HUES64 (cell line): Measurements from ENCODE around the gene GPRIN3.

Experiments
- H3K27ac ChIP-seq: 2 replicates; pipeline ENCODE4 v1.7.0; 2013; ENCODE audit warnings: low read depth, low read length, inconsistent platforms
- H3K27me3 ChIP-seq: 2 replicates; pipeline ENCODE4 v1.6.1; 2013; ENCODE audit warnings: mild to moderate bottlenecking, low read length; ENCODE audit not compliant: insufficient read depth
- H3K36me3 ChIP-seq: 2 replicates; pipeline ENCODE4 v1.6.1; 2013; ENCODE audit warnings: mild to moderate bottlenecking, low read length; ENCODE audit not compliant: insufficient read depth
- H3K4me1 ChIP-seq: 2 replicates; pipeline ENCODE4 v1.6.1; 2013; ENCODE audit warnings: mild to moderate bottlenecking, low read length, moderate library complexity; ENCODE audit not compliant: insufficient read depth
- H3K4me3 ChIP-seq: 2 replicates; pipeline ENCODE4 v1.5.1; 2013; ENCODE audit warnings: mild to moderate bottlenecking, low read length, moderate library complexity
- H3K9ac ChIP-seq: 2 replicates; pipeline ENCODE4 v1.6.1; 2013; ENCODE audit warnings: mild to moderate bottlenecking, low read depth, low read length
- H3K9me3 ChIP-seq: 2 replicates; pipeline ENCODE4 v1.6.1; 2013; ENCODE audit warnings: low read depth, low read length; ENCODE audit not compliant: insufficient read depth
- WGBS: fragments of 150-250, 120-280 bp; methylation state at CpG from one replicate; pipeline ENCODE4 v1.1.7; 2013; ENCODE audit warnings: missing lambda C conversion rate; 5-methylcytosine and 5-hydroxymethylcytosine counted together

GPRIN3 gene

DNA sequence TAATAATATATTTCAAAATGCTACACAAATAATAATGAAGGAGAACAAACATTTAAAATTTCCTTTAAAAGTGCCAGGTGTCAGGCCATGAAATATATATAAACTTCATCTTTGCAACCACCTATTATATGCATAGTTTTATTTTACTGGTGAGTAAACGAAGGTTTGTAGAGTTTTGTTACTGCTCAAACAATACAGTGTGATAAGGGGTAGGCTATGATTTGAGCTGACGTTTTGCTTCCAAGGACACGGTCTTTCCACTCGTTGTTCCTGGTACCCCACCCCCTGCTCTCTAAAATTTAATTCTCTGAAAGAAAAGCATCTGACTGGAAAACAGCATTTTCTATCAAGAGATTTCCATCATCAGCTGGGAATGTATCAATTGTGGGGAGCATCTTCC lies 27.2 kb upstream of the GPRIN3 start:
- 76% methylated on average over 4 of the region's 4 CpGs for WGBS
- Histone ChIP-seq H3K36me3 (no peaks in the 10 kb centered on the region), H3K9me3 (no peaks in the 10 kb centered on the region), H3K9ac (no peak overlapping the region), H3K27me3 (no peaks in the 10 kb centered on the region), H3K4me1 (no peaks in the 10 kb centered on the region), H3K4me3 (no peak overlapping the region), H3K27ac (no peak overlapping the region)

DNA sequence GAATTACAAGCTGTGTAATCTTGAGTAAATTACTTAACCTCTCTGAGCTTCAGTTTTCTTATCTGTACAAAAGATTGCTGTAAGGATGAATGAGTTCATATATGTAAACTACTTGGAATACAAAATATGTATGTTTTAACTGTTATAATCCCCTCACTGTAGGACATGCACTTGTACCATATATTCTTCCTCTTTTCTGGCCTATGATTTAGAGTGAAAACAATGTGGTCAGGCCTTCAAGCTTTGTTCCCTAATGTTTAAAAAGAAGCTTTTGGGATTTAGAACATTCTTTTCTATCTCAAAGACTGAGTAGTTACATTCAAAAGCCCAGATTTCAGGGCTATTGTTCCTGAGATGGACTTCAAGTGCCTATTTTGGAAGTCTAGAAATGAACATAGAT lies 26.7 kb upstream of the GPRIN3 start:
- no peak overlapping the region for H3K27ac ChIP-seq
- no peaks in the 10 kb centered on the region for H3K9me3 ChIP-seq
- no peak overlapping the region for H3K4me3 ChIP-seq
- H3K9ac ChIP-seq, result no peak overlapping the region
- no peaks in the 10 kb centered on the region for H3K27me3 ChIP-seq
- H3K36me3 ChIP-seq, result no peaks in the 10 kb centered on the region
- no peaks in the 10 kb centered on the region for H3K4me1 ChIP-seq

DNA sequence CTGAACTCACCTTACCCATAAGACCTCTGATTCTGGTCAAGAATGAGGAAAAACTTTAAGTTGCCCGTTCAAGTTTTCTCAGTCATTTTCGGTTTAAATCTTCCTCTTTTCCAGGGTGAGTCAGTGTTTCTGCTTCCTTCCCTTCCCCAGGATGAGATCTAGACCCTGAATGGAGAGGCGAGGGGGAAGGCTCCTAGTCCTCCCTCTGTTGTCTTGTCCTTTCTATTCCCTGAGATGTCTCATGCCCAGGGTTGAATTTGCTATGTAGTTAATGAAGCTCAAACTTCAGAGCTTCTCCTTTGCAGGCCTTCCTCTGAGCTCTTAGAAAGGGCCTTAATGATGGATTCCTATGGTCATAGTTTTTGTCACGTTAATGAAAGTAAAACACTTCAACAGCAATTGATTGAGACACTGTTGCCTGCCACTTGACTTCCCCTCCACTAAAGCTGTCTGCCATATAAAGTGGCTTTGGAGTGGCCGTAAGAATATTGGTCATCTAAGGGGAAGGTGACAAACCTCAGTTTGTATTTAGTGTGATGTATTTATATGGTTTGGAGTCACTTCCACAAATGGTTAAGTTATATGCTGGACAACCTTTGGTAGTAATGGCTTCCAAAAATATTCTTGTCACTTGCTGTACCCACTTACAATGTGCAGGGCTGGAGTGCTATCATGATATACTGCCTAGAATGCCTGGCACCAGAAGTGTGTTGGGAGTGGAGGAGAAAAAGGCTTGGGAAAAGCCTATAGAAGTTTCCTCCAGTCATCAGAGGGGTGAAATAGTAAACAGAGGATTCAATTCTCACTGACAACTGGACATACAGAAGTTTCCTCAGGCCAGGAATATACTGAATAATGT lies 24.3 kb upstream of the GPRIN3 start:
- no peak overlapping the region for H3K9ac ChIP-seq
- no peak overlapping the region for H3K4me3 ChIP-seq
- no peaks in the 10 kb centered on the region for H3K4me1 ChIP-seq
- no peak overlapping the region for H3K27ac ChIP-seq
- no peaks in the 10 kb centered on the region for H3K27me3 ChIP-seq
- H3K36me3 ChIP-seq, result no peaks in the 10 kb centered on the region
- whole genome bisulfite sequencing, result 88% methylated on average over 5 of the region's 5 CpGs
- no peaks in the 10 kb centered on the region for H3K9me3 ChIP-seq

DNA sequence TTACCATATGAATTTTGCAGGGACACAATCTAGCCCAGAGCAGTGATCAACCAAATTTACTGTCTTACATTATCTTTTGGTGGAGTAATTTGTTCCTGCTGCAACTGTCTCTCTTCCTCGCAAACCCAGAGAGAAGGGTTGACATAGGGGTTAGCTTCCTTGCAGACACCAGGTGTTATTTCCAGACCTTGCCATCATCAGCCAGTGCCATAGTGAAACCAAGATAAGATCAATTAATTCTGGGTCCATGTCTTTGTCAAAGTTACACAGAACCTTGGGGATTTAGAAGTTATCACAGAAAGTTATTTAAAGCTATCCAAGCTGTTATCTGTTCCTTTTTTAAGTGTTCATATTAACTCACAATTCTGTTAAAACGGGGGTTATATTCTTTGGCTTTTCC lies 23.6 kb upstream of the GPRIN3 start:
- H3K36me3 ChIP-seq, result no peaks in the 10 kb centered on the region
- H3K9me3 ChIP-seq, result no peaks in the 10 kb centered on the region
- H3K4me3 ChIP-seq, result no peak overlapping the region
- no peaks in the 10 kb centered on the region for H3K27me3 ChIP-seq
- no peak overlapping the region for H3K9ac ChIP-seq
- 94% methylated on average over 1 of the region's 2 CpGs for WGBS
- H3K4me1 ChIP-seq, result no peaks in the 10 kb centered on the region
- no peak overlapping the region for H3K27ac ChIP-seq

DNA sequence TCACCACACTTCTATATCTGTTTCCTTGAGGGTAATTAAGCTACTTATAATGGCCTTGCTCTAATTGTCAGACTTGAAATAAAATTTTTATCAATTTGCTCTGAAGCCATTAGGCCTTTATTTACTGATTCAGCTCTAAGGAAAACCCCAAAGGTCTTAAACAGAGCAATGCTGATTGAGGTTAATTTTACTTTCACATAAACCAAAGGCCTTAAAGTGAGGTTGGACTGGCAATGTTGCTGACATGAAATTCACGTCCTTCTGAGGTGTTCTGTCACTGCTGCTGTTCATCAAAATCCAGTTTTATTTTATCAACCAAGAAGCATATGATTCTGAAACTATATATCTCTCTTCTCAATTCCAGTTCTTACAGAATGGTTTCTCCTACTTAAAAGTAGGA lies 21.7 kb upstream of the GPRIN3 start:
- no peaks in the 10 kb centered on the region for H3K27me3 ChIP-seq
- H3K27ac ChIP-seq, result no peak overlapping the region
- H3K4me3 ChIP-seq, result no peak overlapping the region
- WGBS, result 90% methylated on average over 1 of the region's 1 CpG
- no peaks in the 10 kb centered on the region for H3K9me3 ChIP-seq
- H3K4me1 ChIP-seq, result no peaks in the 10 kb centered on the region
- no peak overlapping the region for H3K9ac ChIP-seq
- H3K36me3 ChIP-seq, result no peaks in the 10 kb centered on the region

DNA sequence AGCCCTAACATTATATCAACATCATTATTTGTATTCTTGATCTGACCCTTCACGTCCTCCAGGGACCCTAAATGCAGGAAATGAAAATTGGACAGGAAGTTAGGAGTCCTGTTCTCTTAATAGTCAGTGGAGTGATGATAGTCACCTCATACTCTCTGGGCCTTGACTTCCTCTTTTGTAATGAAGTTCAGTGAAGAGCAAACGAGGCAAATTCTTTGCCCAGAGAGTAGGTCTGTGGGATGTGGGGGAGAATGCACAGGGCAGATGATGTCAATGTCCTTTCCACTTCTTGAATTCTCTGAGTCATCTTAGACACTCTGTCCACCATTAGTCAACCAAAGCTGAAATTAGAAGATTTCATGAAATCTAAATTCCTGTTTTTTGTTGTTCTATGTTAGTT lies 17.1 kb upstream of the GPRIN3 start:
- Histone ChIP-seq H3K27ac (no peak overlapping the region), H3K4me3 (no peak overlapping the region)
- 95% methylated on average over 2 of the region's 2 CpGs for WGBS

DNA sequence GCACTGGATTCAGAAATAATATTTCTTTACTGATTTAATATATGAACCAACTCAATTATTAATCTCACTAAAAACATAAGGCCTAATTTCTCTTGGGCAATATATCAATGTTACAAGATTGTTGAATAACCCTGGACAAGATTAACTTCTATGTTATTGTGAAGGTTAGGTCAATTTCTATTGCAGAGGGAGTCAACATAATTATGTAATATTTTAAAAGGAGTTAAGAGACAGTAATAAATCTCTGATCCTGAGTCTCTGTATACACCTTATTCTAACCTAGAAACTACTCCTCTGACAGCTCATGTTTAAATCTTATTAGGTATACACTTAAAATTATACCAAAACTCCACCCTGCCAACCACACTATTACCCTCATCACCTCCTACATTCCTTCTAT lies 15.1 kb upstream of the GPRIN3 start:
- Histone ChIP-seq H3K9me3 (no peaks in the 10 kb centered on the region), H3K27ac (no peak overlapping the region)

More for the DNA sequence above, 17.1 kb upstream of the GPRIN3 start:
- no peaks in the 10 kb centered on the region for H3K27me3 ChIP-seq
- no peaks in the 10 kb centered on the region for H3K4me1 ChIP-seq
- H3K9me3 ChIP-seq, result no peaks in the 10 kb centered on the region
- H3K9ac ChIP-seq, result no peak overlapping the region
- no peaks in the 10 kb centered on the region for H3K36me3 ChIP-seq

DNA sequence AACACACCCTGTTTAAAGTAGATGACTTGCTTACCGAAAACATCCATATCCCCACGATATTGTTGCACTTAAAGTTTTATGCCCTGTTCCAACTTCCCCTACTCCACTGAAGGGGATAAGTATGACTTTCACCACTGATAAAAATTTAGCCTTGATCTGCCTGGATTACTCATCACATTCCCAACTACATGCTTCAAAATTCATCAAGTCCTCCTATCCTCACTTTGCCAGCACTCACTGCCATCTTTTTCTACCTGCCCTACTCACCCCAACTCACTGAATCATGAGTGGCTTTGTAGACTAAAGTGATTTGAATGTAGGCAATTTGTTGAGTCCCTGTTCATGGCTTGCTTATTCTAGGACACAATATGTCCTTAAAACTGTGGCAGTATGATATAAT lies 12.2 kb upstream of the GPRIN3 start:
- no peak overlapping the region for H3K27ac ChIP-seq
- no peak overlapping the region for H3K4me3 ChIP-seq
- no peaks in the 10 kb centered on the region for H3K27me3 ChIP-seq
- no peaks in the 10 kb centered on the region for H3K36me3 ChIP-seq
- WGBS, result 95% methylated on average over 2 of the region's 2 CpGs
- no peaks in the 10 kb centered on the region for H3K9me3 ChIP-seq
- no peaks in the 10 kb centered on the region for H3K4me1 ChIP-seq
- H3K9ac ChIP-seq, result no peak overlapping the region

More for the DNA sequence above, 15.1 kb upstream of the GPRIN3 start:
- H3K27me3 ChIP-seq, result no peaks in the 10 kb centered on the region
- H3K4me3 ChIP-seq, result no peak overlapping the region
- no peaks in the 10 kb centered on the region for H3K36me3 ChIP-seq
- H3K9ac ChIP-seq, result no peak overlapping the region
- no peaks in the 10 kb centered on the region for H3K4me1 ChIP-seq

DNA sequence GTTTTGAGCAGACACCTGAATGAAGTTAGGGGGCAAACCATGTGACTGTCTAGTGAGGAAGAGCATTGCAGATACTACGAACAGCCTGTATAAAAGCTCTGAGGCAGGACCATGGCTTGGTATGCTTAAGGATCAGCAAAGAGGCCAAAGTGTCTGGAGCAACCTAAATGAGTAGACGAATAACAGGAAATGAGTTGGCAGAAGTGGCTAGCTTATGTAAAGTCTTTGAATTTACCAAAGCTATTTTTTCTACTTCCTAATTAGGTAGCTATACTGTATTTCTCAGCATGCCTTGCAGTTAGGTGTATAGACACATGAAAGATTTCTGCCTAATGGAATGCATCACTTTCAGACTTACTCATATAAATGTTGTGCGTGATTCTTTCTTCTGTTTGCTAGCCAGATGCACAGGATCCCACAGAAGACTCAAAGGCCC lies 9.3 kb upstream of the GPRIN3 start:
- H3K4me3 ChIP-seq, result no peak overlapping the region
- H3K9me3 ChIP-seq, result no peaks in the 10 kb centered on the region
- H3K4me1 ChIP-seq, result no peaks in the 10 kb centered on the region
- no peaks in the 10 kb centered on the region for H3K36me3 ChIP-seq
- no peak overlapping the region for H3K9ac ChIP-seq
- no peaks in the 10 kb centered on the region for H3K27me3 ChIP-seq
- no peak overlapping the region for H3K27ac ChIP-seq
- 84% methylated on average over 3 of the region's 3 CpGs for WGBS

DNA sequence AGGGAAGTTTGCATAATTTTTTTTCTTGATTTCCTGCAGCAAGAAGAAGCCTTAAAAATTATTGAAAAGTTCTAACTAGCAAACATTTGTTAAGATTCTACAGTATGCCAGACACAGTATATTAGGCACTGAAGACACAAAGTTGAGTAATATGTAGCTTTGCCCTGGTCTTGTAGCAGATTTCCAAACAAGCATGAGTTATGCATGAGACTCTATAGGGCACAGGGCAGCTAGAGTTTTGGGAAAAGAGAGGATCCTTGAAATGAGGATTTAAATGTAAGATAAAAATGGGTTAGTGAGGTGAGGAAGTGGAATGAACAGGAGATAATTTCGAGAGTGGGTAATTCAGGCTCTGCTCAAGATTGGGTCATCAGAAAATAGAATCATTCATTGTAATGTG lies 8.6 kb upstream of the GPRIN3 start:
- no peaks in the 10 kb centered on the region for H3K27me3 ChIP-seq
- H3K4me1 ChIP-seq, result no peaks in the 10 kb centered on the region
- H3K9ac ChIP-seq, result no peak overlapping the region
- no peak overlapping the region for H3K4me3 ChIP-seq
- no peaks in the 10 kb centered on the region for H3K9me3 ChIP-seq
- 80% methylated on average over 1 of the region's 1 CpG for WGBS
- H3K27ac ChIP-seq, result no peak overlapping the region
- no peaks in the 10 kb centered on the region for H3K36me3 ChIP-seq

DNA sequence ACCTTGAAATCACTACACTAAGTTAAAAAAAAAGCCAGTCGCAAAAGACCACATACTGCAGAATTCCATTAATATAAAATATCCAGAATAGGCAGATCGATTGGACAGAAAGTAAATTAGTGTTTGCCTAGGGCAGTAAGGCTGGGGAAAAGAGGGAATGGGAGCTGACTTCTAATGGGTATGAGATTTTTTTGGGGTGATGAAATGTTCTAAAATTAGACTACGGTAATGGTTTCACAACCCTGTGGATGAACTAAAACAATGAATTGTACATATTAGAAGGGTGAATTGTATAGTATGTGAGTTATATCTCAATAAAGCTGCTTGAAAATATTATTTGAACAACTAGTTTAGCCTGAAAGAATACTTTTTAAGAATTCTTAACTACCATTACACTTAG lies 6.7 kb upstream of the GPRIN3 start:
- WGBS, result 93% methylated on average over 2 of the region's 3 CpGs
- no peak overlapping the region for H3K27ac ChIP-seq
- H3K4me1 ChIP-seq, result no peaks in the 10 kb centered on the region
- no peak overlapping the region for H3K4me3 ChIP-seq
- no peaks in the 10 kb centered on the region for H3K9me3 ChIP-seq
- no peak overlapping the region for H3K9ac ChIP-seq
- H3K36me3 ChIP-seq, result no peaks in the 10 kb centered on the region
- H3K27me3 ChIP-seq, result no peaks in the 10 kb centered on the region; the same call in 1 of the 2 replicates

DNA sequence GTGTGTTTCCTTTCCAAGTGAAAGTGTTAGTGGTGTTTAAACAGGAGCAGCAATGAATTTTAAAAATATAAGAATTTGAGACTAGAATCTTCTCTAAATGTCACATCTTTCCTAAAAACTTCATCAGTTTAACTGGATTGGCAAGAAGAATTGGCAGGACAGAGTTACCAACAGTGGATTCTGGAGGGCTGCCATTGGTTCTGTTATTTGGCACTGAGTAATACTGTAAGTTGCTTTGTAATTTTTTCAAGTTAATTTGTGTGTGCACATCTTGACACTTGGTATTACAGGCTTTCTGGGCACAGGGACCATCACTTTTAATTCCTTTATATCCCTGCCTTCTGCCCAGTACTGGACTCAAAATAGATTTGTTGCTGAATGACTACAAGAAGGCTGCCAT lies 4.5 kb upstream of the GPRIN3 start:
- Histone ChIP-seq H3K9ac (no peak overlapping the region), H3K4me3 (no peak overlapping the region), H3K9me3 (no peaks in the 10 kb centered on the region), H3K27me3 (peaks cover 10% of the 10 kb centered on the region), H3K27ac (no peak overlapping the region), H3K4me1 (peaks cover 5% of the 10 kb centered on the region; the same call in 1 of the 2 replicates), H3K36me3 (no peaks in the 10 kb centered on the region)
